Measurements from ENCODE around the gene TSHR.
"Not testable (repeated sequence)": the region's sequence is repeated elsewhere in the genome, so short reads cannot be mapped to it uniquely, and the experiment has no call there.

TSHR gene

DNA sequence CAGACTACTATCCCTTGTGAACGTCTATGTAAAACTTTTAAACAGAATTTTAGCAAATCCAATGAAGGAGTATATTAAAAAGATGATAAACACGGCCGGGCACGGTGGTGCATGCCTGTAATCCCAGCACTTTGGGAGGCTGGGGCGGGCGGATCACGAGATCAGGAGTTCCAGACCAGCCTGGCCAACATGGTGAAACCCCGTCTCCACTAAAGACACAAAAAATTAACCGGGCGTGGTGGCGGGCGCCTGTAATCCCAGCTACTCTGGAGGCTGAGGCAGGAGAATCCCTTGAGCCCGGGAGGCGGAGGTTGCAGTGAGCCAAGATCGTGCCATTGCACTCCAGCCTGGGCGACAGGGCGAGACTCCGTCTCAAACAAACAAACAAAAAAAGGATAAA, 2.2 kb upstream of the TSHR start:
- DNase-seq, result not testable (repeated sequence)

DNA sequence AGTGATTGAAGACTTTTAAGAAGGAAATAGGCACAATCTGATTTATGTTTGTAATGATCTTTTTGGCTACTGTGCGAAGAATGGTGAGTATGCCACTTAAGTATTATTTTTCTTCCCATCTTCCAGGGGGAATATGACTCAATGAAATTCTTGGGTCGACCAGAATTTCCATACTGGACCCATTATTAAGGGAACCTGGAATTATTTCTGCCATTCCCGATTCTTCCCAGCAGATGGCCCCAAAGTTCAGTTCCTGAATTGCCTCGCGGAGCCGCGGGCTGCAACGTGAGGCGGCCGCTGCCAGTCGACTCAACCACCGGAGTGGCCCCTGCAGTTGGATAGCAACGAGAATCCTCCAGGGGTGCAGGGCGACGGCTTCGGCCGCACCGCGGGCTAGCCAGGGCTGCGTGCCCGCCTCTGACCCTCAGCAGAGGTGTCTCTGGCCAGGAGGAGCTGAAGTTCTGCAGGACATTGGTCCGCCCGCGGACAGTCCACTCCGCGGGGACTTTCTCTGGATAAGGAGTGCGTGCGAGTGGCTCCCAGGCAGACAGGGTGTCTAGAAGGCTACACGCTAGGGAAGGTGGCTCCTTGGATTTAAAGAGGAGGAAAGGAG, 628 bp upstream of the TSHR start:
- peak; percentile 69 to 71 for DNase-seq

DNA sequence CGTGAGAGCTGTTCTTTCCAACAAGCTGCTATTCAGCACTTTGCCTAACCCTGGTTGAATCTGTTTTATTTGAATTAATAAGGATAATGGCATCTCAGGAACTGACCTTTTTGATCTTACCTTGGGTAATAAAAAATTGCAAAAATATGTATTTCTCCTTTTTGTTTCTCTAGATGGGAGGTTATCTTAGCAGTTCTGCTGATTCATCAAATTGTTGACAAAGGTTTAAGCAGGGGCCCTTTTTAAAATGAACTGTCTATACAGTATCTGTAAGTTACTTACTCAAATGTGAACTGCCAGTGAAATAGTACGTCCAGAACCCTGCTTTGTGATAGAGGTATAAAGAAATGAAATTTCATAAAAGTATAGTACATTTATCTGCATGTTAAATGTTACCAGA, 681 bp downstream of the TSHR start:
- DNase-seq, result no peak

DNA sequence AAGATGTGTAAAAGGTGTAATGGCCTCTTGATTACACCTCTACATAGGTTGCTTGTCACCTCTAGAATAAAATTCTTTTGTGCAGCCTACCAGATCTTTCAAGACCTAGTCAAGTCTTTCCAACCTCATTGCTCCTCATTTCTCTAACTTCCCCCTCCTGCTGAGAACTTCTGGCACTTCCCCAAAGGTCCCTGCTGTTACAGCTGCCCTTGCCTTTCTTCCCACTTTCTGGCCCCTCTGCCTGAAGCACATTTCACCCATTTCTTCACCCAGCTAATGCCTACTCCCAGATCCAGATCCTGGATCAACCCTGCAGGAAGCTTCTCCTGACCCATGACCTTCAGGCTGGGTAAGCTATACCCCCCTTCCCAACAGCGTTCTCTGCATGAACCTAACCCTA, 1.5 kb downstream of the TSHR start:
- DNase-seq, result no peak

DNA sequence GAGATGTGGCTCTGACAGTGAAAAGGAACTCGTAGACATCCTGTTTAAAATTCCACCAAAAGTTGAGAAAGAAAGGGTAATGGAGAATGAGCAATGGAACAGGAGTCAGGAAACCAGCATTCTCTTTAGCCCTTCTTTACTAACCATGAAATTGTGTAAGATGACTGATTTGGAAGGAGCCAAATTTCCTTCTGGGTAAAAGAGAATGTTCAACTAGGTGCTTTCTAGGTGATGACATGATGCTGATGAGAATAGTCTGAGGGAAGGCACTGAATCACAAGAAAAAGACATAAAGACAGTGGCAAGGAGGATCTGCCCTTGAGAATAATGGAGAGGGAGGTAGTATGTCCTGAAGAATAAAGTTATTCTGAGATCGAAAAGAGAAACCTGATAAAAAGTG, 2.2 kb downstream of the TSHR start:
- DNase-seq, result no peak

DNA sequence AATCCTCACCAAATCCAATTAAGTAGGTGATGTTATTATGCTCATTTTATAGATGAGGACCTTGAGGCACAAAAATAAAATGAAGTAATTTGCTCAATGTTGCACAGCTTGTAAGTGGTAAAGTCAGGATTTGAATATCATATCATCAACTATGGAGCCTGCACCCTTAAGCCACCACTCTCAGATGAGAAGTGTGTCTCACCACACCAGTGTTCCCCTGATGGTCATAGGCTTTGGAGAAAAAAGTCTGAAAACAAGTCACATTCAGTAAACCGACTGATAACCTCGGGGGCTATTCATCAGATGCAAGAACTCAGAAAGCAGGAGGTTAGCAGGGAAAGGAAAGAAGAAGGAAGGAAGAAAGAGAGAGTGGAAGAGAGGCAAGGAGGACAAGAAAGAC, 2.8 kb downstream of the TSHR start:
- DNase-seq, result no peak

DNA sequence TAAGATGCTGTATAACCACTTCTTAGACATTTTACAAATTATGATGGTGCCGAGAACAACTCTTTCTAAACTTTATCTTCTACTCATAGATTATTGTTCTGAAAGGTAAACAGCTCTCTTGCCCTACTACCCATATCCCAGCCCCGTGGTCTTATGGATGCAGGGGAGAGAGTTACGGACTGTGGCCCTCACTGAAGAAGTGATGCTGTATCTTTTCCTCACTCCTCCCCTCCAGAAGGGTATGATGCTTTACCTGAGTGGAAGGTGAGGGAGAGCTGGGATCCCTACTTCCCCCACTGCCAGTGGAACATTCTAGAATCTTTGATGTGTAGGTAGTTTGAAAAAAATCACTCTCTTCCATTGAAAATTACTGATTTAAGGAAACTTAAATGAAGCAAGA, 3.5 kb downstream of the TSHR start:
- DNase-seq, result no peak

DNA sequence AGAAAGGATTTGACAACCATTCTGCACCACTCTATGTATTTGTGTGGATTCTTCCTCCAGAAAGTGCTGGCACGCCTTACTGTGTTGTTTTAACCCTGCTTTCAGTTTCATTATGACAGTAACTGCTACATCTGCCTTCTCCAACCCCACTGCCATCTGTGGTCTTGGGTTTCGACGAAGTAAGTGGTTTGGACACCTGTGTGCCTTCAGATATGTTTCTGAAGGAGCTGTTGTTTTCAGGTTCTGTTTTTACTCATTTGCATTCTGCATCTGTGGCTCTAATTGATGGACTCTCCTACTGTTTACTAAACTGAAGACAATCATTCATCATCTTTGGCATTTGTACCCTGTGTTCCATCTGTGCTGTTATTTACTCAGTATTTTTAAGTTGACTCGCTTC, 4.1 kb downstream of the TSHR start:
- no peak for DNase-seq

DNA sequence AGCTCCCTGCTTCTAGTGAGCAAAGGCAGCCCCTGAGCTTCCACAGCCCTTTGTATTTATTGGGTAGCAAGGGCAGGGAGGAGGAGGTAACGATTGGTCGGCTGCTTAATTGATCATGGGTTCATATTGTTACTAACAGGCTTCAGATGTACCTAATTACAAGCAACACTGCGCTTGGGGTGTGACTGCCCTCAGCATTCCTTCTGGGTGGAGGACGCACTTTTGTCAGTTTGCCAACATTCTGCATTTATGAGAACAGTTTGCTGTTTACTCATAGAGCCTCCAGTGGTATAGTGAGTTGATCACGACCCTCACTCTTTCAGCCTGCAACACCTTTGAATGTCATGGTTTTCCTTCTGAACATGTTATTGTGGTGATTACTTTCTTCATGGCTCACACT, 9.6 kb downstream of the TSHR start:
- no peak for DNase-seq

DNA sequence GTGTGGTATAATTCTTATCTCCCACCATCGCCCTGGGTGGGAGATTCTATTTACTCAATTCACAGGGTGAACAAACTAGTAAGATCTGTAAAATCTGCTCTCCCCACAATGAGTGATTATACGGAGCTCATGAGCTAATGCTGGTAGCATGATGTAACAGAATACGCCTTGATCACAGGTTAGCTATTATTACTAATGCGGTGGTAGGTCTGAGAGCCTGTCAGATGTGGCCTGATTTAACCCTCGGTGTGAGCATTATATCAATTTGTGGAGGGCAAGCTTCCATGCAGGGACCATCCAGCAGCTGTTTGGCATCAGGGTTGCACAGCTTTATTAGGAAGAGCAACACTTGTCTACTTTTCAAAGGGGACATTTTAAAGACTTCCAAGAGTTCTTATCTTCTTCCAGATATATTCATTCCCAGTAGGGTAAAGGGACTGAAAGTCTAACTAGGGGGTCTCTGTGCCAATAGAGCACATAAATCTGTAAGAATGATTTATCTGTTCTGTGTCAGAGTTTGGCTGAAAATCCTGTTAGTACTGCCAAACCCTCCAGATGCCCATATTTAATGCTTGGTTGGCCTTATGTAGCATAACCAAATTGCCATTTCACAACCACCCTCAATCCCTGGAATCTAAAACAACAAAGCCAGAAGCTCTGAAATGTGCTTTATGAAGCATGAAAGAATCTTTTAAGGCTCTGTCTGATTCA, 18.7 kb downstream of the TSHR start:
- no peak for DNase-seq

DNA sequence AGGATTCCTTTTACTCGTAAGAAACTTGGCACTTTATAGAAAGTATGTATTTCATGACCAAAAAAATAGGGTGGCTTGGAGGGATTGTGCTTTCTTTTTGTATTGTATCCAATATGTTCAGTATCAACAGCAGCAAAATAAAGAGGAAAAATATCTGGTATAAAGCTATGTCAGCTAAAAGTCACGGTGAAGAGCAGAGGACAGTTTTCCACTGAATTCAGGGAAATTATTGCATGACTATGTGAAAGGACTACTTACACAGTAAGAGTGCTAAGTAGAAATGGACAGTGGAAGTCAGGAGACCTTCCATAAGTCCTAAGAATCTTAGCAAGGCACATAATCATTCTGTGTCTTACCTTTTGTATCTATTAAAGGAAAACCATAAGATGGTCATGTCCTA, 19.3 kb downstream of the TSHR start:
- no peak for DNase-seq

DNA sequence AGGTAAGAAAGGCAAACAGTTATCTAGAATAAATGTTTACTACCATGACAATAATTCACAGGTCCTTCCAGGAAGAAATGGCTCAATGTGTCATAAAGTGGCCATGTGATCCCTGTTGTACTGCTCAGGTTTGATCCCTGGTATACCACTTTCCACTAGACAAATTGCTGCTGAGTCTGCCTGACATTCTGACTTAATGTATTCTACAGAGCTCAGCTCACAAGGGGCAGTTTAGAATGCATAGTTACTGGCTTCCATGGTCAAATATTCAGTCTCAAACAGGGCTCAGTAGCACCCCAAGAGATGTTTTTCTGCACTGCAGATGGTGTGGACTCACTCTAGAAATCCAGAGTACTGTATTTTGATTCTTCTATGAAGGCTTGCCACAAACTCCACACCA, 21.8 kb downstream of the TSHR start:
- DNase-seq, result no peak

DNA sequence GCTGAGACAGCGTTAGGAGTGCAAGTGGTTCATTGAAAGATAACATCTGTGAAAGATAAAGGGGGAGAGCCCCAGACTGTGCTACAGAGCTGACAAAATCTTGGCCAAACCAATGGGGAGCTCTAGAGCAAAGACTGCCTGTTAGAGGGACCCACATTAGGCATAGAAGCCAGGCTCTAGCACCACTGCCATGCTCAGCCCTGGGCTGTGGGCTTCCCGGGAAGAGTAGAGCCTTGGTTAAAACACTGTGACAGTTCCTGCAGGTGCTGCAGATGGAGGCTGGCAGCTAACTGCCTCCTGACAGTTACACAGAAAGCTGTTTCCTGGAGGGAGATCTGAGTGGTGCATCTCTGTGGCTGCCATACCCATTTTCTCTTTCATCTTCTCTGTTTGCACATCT, 23.0 kb downstream of the TSHR start:
- no peak for DNase-seq

DNA sequence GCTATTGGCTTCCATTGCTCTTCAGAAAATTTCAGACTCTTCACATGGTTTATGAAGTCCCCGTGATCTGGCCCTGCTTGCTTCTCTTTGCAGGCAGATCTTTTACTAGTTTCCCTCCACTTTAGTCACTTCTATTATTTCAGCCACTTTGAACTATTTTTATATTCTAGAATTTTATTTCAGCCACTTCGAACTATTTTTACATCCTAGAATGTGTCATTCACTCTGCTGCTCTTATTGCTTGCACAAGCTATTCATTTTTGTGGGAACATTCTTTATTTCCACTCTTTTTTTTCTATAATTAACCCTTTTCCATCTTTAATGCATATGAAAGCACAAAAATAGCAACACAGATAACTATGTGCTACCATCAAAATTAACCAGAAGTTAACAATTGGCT, 24.5 kb downstream of the TSHR start:
- DNase-seq, result no peak

DNA sequence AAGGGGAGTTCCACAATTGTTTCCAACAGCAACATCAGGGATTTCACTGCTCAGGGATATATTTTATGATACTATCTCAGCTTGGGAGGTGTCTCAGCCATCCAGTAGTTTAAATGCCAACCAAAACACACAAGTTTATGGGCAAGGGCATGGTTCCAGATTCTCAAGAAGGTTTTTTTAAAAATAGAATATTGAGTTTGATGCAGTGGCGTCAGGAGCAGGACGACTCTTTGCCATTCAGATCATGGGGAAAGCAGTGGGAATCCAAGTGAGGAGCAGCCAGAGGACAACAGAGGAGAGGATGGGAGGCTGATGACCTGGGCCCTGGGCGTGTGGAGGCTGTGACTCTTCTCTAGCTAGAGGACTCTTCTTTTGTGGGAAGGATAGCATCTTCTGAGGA, 25.7 kb downstream of the TSHR start:
- DNase-seq, result no peak

DNA sequence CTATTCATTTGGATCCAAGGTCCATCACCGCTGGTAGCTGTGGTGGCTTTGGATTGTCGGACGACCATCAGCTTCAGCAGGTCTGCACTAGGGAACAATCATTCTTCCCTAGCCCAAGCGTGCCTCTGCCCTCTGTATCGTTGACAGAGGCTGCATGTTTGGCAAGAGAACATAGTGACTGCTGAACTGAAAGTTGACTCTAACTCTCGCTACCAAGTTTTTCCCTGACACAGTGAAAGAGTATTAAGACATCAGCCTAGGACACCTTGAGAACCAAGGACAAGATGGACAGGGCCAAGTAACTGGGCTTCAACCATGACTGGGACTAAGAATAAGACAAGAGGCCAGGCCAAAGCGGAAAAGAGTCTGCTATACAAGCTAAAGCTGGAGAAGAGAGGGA, 26.3 kb downstream of the TSHR start:
- no peak for DNase-seq

DNA sequence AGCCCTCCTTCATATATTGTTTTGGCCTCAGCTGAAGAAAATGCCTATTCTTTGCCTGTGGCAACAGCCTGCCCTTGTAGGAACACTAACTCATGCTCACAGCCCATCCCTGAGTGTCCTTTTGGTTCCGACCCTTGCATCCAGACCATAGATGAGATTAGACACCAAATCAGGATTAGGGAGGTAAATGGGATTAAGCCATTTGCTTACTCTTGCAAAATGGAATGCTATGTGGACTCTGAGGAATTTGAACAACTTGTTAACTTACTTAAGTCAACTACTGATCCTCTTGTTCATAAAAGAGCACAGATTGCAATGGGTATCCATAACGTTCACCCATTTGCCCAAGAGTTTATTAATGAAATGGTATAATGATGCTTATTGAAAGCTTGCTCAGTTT, 27.3 kb downstream of the TSHR start:
- DNase-seq, result no peak

DNA sequence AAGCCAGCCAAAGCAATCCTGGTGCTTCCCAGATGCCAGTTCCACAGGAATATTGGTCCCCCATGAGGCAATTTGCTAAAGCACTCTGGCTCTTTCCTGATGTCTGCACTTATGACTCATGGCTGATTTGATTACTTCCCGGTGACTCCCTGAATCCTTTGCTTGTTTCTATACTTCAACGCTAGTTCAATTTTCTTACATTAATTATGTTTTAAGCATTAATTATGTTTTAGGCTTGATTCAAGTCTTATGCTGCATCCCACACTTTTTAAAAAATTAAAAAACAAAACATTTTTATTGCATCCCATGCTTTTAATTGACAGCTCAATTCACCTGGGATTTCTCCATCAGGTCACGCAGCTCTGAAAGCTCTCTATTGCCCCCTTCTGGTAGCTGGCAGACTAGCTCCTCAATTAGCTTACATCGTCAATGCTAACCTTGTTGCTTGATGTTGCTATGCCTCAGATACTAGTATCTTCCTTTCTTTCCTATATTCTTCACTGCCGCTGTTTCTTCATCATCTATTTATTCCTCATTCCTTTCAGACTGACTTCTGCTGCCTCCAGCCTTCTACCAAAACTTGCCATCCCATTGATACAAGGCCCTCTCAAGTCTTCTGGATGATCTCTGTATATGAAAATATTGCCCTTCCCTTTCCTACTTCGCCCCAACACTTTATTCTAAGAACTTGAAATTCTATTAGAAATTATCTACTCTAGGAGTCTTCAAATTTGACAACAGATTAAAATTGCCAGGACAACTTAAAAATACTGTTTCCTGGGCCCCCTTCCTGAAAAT, 32.0 kb downstream of the TSHR start:
- peak; percentile 18 to 60 for DNase-seq

DNA sequence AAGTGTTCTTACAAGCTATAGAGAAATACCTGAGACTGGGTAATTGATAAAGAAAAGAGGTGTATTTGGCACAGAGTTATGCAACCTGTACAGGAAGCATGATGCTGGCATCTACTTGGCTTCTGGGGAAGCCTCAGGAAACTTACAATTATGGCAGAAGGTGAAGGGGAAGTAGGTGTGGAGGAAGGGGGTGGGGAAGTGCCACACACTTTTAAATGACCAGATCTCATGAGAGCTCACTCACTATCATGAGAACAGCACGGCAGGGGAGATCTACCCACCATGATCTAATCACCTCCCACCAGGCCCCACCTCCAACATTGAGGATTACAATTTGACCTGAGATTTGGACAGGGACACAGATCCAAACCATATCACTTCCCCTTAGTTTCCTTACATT, 32.8 kb downstream of the TSHR start:
- no peak for DNase-seq

DNA sequence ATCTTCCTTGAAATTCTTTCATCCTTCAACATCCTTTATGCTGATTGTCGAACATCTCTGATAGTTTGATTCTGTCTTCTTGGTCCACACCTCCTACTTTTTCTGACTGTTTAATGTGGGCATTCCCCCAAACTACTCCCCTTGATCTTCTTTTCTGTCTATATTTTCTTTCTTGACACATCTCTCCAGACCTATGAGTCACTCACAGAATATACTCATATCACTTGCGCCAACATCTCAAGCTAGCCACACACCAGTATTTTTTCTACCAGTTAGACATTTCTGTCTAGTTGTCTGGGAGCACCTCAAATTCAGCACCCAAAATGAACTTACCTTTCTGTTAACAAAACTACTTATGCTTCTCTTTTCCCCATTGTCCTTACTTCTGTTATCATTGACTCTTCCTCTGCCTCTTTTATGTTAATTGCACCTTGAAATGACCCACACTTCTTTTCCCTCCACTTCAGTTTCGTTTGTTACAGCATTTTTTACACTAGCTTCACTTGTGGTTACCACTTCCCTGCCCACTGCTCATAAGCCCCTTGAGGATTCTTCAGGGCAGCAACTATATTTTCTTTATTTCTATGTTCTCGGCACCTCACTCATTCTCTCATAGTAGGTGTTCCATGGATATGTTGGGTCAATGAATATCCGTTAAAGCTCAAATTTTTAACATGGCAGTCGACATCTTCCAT, 33.5 kb downstream of the TSHR start:
- DNase-seq, result no peak

DNA sequence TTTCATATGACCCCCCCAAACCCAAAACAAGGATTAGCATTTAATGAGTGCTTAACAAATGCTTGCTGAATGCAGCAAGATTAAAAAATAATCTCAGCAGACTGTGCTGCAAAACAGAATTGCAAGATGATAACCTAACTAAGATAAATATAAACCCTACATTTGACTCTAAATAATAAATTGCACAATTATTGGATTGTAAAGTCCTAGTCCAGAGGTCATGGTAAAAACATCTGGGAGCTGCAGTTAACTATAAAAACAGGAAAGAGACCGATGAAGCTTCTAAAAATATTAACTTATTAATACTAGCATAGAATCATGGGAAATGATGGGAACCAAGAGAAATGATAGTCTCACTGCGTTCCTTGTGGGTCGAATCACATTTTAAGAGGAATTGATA, 37.2 kb downstream of the TSHR start:
- DNase-seq, result no peak

DNA sequence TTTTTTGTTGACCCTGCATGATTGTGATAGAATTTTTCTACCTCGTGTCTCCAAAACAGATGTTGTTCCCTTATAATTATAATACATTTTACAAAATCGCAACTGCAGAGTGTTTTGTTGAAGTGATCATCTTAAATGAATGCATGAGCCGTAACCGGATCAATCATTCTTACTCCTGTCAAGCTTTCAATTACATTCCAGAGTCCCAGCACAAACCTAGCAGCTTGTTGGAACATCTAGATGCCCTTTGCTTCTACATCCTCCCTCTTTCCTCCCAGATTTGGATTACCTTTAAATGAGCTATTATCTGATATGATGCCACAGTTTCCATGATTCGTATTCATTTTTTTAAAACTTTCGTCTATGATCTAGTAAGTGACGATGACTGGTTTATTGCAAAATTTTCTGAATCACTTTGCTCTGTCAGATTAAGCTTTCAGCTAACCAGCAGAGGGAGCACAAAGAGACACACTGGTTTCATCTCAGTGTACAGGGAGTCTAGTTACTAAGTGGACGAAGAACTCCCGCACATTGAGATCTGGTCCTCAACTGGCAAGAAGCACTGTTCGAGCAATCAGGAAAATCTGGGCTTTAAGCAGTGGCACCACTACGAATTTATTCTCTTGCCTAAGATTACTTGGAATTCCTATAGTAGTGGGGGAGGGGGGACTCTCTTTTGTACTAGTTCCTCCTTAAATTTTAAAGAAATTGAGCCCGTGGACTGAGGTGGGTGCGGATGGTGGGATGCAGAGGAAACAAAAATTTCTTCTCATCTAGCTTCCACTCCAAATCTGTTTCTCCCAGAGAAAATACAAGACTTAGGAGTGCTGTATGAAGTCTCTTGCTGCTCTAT, 40.9 kb downstream of the TSHR start:
- peak; percentile 8 to 82 for DNase-seq

DNA sequence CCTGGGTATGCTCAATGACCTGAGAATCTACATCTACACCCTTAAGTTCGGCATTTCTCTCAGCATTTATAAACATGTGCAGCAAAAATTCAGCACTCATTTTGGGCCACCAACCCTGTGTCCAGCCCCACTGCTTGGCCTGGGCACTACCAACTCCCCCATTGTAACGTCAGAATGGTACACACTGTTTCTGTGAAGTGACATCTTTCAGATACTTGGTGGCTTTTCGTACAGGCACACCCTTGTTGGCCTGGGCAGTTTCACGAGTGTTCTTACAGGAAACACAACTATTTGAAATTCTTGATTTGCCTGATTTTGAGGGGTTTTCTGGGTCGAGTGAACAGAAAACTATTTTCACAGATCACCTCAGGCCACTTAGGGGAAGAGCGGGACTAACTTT, 46.0 kb downstream of the TSHR start:
- no peak for DNase-seq

Data from hippocampal formation (tissue), 2 donors.